Glutamatergic neuron (in vitro differentiated cells): ENCODE measurements around the gene SLC9A1. TPM values are rescaled to one million over a fixed set of nuclear protein-coding genes. Genes with fewer than 3 reads are reported as not detected.

Experiments used
- DNase-seq: peaks from one replicate; pipeline ENCODE4 v3.0.0; 2022
- H3K27ac Mint-ChIP-seq: one replicate; pipeline ENCODE4 v1.8.0; 2020; ENCODE audit warnings: mild to moderate bottlenecking, mixed read lengths, inconsistent platforms; ENCODE audit not compliant: unreplicated experiment
- H3K27me3 Mint-ChIP-seq: one replicate; pipeline ENCODE4 v1.8.0; 2020; ENCODE audit warnings: mild to moderate bottlenecking, moderate library complexity, mixed read lengths, inconsistent platforms; ENCODE audit not compliant: unreplicated experiment
- H3K36me3 Mint-ChIP-seq: one replicate; pipeline ENCODE4 v1.8.0; 2020; ENCODE audit warnings: mild to moderate bottlenecking, mixed read lengths, inconsistent platforms; ENCODE audit not compliant: unreplicated experiment
- H3K4me1 Mint-ChIP-seq: one replicate; pipeline ENCODE4 v1.8.0; 2020; ENCODE audit warnings: mild to moderate bottlenecking, low read depth, mixed read lengths, inconsistent platforms; ENCODE audit not compliant: unreplicated experiment
- H3K4me3 Mint-ChIP-seq: one replicate; pipeline ENCODE4 v1.8.0; 2020; ENCODE audit warnings: mild to moderate bottlenecking, mixed read lengths, inconsistent platforms; ENCODE audit not compliant: unreplicated experiment
- H3K9me3 Mint-ChIP-seq: one replicate; pipeline ENCODE4 v1.8.0; 2020; ENCODE audit warnings: mild to moderate bottlenecking, moderate library complexity, mixed read lengths, inconsistent platforms; ENCODE audit not compliant: unreplicated experiment
- total RNA-seq: library from RNA; stranded (reverse); fragmentation: NEBNext Ultra II Directional; extraction: Animal tissue kit (Norgen Biotek cat#: 25700); gene quantifications from one replicate; pipeline ENCODE4 v1.2.1, GENCODE V29; 2021; ENCODE audit not compliant: unreplicated experiment
- TF ChIP-seq, protein P1 (sequence below): fragments of 200-600 bp; sonication (generic); IDR thresholded peaks from one replicate; pipeline ENCODE4 v1.5.0; 2021; ENCODE audit not compliant: partially characterized antibody, unreplicated experiment

Gene SLC9A1
- total RNA-seq, 1 donor from 2014 or later = 16.7 TPM

DNA sequence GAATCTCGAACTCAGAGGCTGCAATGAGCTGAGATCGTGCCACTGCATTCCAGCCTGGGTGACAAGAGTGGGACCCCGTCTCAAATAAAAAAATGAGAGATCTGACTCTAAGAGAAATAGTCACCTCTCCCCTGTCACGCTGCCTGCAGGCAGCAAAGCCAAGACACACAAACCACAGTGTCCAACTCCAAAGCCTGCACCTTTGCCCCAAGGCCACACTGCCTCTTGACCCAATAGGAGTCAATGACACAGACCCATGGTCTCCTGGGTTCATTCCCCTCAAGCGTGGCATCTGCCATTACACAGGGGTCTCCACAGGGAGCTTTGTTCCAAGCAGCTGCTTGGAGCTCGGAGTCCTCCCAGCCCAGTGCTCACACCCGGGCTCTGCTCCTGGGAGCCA is 46.3 kb downstream of the SLC9A1 start:
- H3K4me1 Mint-ChIP-seq = peaks cover 5% of the 10 kb centered on the region
- peaks cover 2% of the 10 kb centered on the region for H3K27me3 Mint-ChIP-seq
- TF ChIP-seq, protein P1, sequence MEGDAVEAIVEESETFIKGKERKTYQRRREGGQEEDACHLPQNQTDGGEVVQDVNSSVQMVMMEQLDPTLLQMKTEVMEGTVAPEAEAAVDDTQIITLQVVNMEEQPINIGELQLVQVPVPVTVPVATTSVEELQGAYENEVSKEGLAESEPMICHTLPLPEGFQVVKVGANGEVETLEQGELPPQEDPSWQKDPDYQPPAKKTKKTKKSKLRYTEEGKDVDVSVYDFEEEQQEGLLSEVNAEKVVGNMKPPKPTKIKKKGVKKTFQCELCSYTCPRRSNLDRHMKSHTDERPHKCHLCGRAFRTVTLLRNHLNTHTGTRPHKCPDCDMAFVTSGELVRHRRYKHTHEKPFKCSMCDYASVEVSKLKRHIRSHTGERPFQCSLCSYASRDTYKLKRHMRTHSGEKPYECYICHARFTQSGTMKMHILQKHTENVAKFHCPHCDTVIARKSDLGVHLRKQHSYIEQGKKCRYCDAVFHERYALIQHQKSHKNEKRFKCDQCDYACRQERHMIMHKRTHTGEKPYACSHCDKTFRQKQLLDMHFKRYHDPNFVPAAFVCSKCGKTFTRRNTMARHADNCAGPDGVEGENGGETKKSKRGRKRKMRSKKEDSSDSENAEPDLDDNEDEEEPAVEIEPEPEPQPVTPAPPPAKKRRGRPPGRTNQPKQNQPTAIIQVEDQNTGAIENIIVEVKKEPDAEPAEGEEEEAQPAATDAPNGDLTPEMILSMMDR = no peak
- DNase-seq = no peak
- peaks cover 10% of the 10 kb centered on the region for H3K9me3 Mint-ChIP-seq
- H3K4me3 Mint-ChIP-seq = no peak overlapping the region
- no peaks in the 10 kb centered on the region for H3K36me3 Mint-ChIP-seq
- no peak overlapping the region for H3K27ac Mint-ChIP-seq

DNA sequence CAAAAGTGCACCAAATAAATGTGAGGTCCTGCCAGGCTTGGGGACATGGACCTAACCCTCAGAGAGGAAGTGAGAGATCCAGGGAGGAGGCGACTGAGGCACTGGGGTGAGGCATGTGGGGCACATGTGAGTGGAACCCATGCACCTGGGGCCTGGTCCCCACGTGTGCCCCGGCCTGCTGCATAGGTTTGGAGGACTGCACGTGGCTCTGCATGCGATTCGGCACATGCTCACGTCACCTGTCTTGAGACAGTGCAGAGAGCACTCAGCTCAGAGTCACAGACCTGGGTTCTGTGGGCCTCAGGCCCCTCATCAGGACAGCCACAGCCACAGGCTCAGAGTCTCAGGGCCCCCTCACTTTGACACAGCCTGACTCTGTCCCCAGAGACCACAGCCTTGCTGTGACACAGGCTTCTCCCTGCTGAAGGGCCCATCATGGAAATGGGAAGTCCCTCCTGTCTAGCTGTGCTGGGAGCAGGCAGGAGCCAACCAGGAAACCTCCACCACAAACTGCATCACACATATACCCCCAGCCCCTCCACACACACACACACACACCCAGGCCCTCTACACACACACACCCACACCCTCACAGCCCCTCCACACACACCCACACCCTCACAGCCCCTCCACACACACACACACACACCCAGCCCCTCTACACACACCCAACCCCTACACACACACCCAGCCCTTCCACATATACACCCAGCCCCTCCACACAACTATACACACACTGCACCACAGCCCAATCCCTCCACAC is 48.2 kb downstream of the SLC9A1 start:
- Mint-ChIP-seq H3K4me3 (no peak overlapping the region), H3K27me3 (peaks cover 2% of the 10 kb centered on the region), H3K9me3 (peaks cover 12% of the 10 kb centered on the region), H3K36me3 (no peaks in the 10 kb centered on the region), H3K4me1 (peaks cover 14% of the 10 kb centered on the region), H3K27ac (no peak overlapping the region)
- DNase-seq = no peak
- TF ChIP-seq, protein P1 = no peak

DNA sequence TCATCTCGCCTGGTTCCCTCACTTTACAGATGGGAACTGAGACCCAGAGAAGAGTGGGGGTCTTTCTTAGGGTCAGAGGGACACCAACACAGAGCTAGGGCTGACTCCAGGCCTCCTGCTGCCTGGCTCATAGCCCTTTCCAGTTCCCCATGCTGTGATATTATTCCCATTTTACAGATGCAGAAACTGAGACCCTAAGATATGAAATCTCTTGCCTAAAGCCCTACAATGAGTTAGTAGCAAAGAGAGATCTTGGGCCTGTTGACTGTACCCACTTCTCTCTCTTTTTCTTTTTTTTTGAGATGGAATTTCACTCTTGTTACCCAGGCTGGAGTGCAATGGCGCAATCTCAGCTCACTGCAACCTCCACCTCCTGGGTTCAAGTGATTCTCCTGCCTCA is 49.9 kb downstream of the SLC9A1 start:
- no peak for DNase-seq
- TF ChIP-seq, protein P1 = no peak
- Mint-ChIP-seq H3K36me3 (no peaks in the 10 kb centered on the region), H3K9me3 (peaks cover 14% of the 10 kb centered on the region), H3K27me3 (peaks cover 10% of the 10 kb centered on the region), H3K4me1 (peaks cover 18% of the 10 kb centered on the region), H3K27ac (no peak overlapping the region), H3K4me3 (no peak overlapping the region)

DNA sequence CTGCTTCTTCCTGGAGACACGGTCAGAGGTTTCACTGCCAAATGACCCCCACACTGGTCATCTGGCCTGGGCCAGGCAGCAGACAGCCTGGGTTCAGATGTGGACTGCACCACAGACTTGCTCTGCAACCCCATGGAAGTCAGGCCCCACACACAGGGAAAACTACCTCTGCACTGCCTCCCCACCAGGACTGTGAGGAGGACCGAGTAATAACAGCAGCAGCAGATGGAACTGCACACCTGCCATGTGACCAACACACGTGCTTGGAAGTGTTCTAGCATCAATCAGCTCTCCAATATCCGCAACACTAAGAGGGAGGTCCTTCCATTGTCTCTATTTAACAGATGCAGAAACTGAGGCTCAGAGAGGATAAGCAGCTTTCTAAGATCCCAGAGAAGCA is 51.4 kb downstream of the SLC9A1 start:
- peak overlapping the region; percentile 46 for H3K27ac Mint-ChIP-seq
- peaks cover 19% of the 10 kb centered on the region for H3K9me3 Mint-ChIP-seq
- no peak for DNase-seq
- H3K27me3 Mint-ChIP-seq = peaks cover 19% of the 10 kb centered on the region
- no peaks in the 10 kb centered on the region for H3K36me3 Mint-ChIP-seq
- TF ChIP-seq, protein P1 = no peak
- H3K4me1 Mint-ChIP-seq = peaks cover 31% of the 10 kb centered on the region
- H3K4me3 Mint-ChIP-seq = no peak overlapping the region

DNA sequence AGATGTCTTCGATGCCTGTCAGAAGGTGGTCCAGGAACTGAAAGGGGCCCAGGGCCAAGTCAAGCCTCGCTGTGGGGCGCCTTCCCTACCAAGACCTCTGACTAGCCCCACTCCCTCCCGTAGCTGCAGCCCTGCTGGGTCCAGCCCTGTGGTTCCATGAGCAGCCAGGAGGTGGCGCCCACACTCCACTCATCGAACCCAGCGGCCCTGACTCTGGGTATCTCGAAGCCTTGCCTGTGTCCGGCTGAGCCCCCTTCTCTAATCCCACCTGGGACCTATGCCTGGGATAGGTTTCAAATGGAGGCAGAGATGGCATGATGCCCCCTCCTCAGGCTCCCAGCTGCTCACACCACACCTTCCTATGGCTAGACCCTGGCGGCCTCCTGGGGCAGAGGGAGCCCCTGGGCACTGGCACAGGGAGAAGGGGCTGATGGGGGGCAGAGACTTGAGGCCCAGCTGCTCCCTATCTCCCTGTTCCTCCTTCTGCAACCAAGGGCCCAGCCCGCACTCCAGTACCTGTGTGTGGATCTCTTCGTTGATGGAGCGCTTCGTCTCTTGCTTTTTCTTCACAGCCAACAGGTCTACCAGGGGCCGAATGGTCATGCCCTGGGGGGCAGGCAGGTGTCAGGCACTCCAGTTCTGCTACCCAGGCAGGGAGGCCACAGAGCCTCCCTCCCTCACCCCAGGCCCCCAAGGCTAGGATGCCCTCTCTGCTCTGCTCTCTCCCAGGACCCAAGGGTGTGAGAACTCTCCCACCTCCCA is 52.0 kb downstream of the SLC9A1 start:
- Mint-ChIP-seq H3K9me3 (peaks cover 18% of the 10 kb centered on the region), H3K4me3 (no peak overlapping the region), H3K27ac (peak overlapping the region; percentile 46), H3K27me3 (peaks cover 19% of the 10 kb centered on the region), H3K4me1 (peaks cover 35% of the 10 kb centered on the region), H3K36me3 (no peaks in the 10 kb centered on the region)
- DNase-seq = peak; percentile 97
- TF ChIP-seq, protein P1 = peak; percentile 97
